Testis (tissue), 3 donors: ENCODE data around the gene TMEM242. TPM values are rescaled to one million over a fixed set of nuclear protein-coding genes. Genes with fewer than 3 reads are reported as not detected.

Source experiments
- DNase-seq: peaks from one replicate; pipeline ENCODE4 v3.0.0-alpha.2; 2019
- H3K27ac ChIP-seq, 2 donors: fragments of 200-600 bp; sonication (generic); one replicate each; pipeline ENCODE4 v1.5.1; 2019
- H3K27me3 ChIP-seq: fragments of 200-600 bp; sonication (generic); one replicate; pipeline ENCODE4 v1.5.1; 2019
- H3K36me3 ChIP-seq: fragments of 200-600 bp; sonication (generic); one replicate; pipeline ENCODE4 v1.5.1; 2017; ENCODE audit warnings: low read depth; ENCODE audit errors: missing control alignments
- H3K4me1 ChIP-seq: fragments of 200-600 bp; sonication (generic); one replicate; pipeline ENCODE4 v1.5.1; 2019
- H3K4me3 ChIP-seq, 2 donors: fragments of 200-600 bp; sonication (generic); one replicate each; pipeline ENCODE4 v1.5.1; 2017 to 2019
- H3K9me3 ChIP-seq: fragments of 200-600 bp; sonication (generic); one replicate; pipeline ENCODE4 v1.5.1; 2017
- CTCF ChIP-seq, 3 experiments: fragments of 450-650 bp in 2 of 3; fragments of 200-600 bp in 1 of 3; sonication (generic) in 1 of 3; IDR thresholded peaks; one replicate each; pipeline ENCODE4 v1.5.1; 2016 to 2019; ENCODE audit warnings: antibody characterized with exemption in 3 of 3, mild to moderate bottlenecking in 2 of 3, moderate library complexity in 1 of 3
- POLR2A ChIP-seq: fragments of 450-650 bp; IDR thresholded peaks from one replicate; pipeline ENCODE4 v1.6.1; 2017; ENCODE audit warnings: antibody characterized with exemption, mild to moderate bottlenecking, moderate library complexity
- WGBS, 2 donors: methylation state at CpG; one replicate each; pipeline ENCODE4 v1.1.5; 2018; 5-methylcytosine and 5-hydroxymethylcytosine counted together
- intact Hi-C: fragments of 100-400 bp; cut with DNase I; formaldehyde crosslinking; loops from one replicate; pipeline ENCODE4 v1.15.1; 2023; ENCODE audit warnings: low total_unique reads
- polyA plus RNA-seq: library from polyadenylated mRNA; stranded (reverse); fragments of 350-450 nt; fragmentation: Illumina TruSeq; extraction: RNeasy Lipid Tissue Mini Kit (QIAGEN cat#74804); gene quantifications from one replicate; pipeline ENCODE4 v1.2.3, GENCODE V29; 2014; ENCODE audit warnings: low read depth, low replicate concordance; ENCODE audit not compliant: insufficient read depth
- total RNA-seq, 2 donors: library from RNA; depleted of rRNA; stranded (reverse); fragments of >200 nt; gene quantifications; one replicate each; pipeline ENCODE4 v1.2.3, GENCODE V29; 2016

Gene TMEM242
- total and polyA plus RNA-seq, 3 donors from 2014 or later = 8.9 to 11.9 (median 10.3) TPM

DNA sequence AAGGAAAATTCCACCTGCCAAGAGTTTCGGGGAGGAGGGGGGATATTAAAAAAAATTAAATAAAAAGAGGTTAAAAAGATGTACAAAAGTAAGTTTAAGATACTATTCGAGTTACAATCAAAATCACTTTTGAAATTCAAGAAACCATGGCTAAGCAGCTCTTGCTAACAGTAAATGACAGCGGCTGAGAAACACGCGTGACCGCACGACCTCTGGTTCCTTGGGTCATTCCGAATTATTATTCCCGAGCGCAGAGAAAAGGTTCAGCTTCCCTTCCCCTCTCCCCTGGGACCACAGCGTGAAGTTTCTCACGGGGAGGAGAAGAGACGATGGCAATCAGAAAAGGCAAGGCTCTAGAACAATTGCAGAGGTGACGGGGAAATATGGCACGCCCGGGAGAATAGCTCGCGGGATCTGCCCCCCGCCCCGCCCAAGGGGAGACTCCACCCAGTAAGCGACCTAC lies 496 bp downstream of the TMEM242 start:
- Histone ChIP-seq H3K4me1 (peaks cover 10% of the 10 kb centered on the region), H3K27me3 (no peaks in the 10 kb centered on the region), H3K27ac (peak overlapping the region; percentile 52 to 85), H3K9me3 (no peaks in the 10 kb centered on the region), H3K36me3 (no peaks in the 10 kb centered on the region), H3K4me3 (peak overlapping the region; percentile 79 to 80)
- TF ChIP-seq POLR2A (no peak), CTCF (IDR thresholded peaks at IDR 0.05) (no peak)
- DNase-seq = no peak
- intact Hi-C loops = no loop called here
- WGBS, 2 donors = 1 to 3% methylated on average over 14 to 21 of the region's 21 CpGs

DNA sequence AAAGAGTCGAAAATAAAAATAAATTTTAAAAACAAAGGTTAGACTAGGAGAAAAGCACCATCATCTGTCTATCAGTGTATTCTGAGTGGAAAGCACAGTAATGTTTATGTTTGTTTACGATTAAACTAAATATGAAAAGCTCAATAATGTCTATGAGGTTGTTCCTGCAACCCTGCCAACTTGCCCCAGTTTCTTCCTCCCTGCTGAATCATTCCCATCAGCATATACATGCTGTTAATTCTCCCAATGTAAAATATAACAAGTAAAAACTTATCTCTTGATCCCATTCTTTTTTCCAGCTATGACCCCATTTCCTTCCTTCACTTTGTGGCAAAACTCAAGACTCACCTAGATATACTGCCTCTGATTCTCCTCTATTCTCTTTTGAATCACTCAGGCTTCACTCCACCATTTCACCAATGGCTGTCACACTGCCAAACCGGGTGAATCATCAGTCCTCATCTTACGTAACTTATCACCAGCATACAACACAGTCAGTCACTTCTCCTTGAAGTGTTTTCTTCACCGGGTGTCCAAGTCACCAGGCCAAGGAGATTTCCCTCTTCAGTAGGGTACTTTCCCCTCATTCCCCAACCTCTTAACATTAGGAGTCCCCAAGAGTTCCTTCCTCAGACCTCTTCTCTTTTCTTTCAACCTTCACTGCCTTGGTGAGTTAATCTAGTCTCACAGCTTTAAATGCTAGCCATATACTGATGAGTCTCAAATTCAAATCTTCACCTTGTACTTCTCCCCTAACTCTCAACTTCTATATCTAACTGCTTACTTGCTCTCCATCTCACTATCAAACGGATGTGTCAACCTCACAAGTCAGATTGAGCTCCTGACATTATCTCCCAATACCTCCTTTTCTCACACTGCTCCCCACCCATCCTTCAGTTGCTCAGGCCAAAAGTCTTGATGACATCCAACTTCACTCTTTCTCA lies 6.2 kb downstream of the TMEM242 start:
- 52 to 56% methylated on average over 6 of the region's 6 CpGs for WGBS, 2 donors
- Histone ChIP-seq H3K4me3 (no peak overlapping the region), H3K27ac (peak overlapping the region; percentile 29 to 54), H3K9me3 (no peaks in the 10 kb centered on the region), H3K4me1 (peaks cover under 1% of the 10 kb centered on the region), H3K36me3 (no peaks in the 10 kb centered on the region), H3K27me3 (no peaks in the 10 kb centered on the region)
- peak; percentile 70 for DNase-seq
- intact Hi-C loops = no loop called here
- TF ChIP-seq POLR2A = no peak
- TF ChIP-seq CTCF (IDR thresholded peaks at IDR 0.05) = no peak

DNA sequence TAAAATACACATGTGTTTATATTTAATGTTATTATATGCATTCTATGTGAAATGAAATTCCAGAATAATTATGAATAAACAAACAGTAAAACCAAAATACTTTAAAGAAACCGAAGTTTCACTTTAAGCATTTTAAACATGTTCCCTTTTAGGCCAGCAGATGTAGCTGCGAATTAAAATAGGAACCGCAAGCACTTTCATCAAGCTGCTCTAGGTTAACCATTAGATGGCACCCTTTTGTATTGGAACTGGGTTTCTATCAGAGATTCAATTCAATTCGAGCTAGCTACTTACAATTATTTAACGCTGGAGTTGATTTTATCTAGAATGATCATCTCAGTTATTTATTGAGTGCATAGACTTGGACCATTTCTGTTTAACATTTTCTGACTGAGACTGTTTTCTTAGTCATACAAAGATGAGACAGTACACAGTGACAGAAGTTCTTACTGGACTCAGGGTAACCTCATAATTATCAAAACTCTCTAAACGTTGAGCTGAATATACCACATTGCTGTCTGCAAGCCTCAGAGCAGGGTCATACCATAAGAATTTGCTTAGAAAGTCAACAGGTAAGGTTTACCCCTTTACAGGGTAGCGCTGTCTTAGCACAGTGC lies 8.5 kb downstream of the TMEM242 start:
- H3K36me3 ChIP-seq = no peaks in the 10 kb centered on the region
- H3K27ac ChIP-seq = no peak overlapping the region
- no peaks in the 10 kb centered on the region for H3K4me1 ChIP-seq
- peak; percentile 80 to 97 (median 93) for TF ChIP-seq CTCF (IDR thresholded peaks at IDR 0.05)
- TF ChIP-seq POLR2A = no peak
- no peaks in the 10 kb centered on the region for H3K9me3 ChIP-seq
- 28% methylated on average over 7 of the region's 7 CpGs for WGBS, 2 donors
- no peaks in the 10 kb centered on the region for H3K27me3 ChIP-seq
- intact Hi-C loops = no loop called here
- peak; percentile 36 for DNase-seq
- H3K4me3 ChIP-seq = no peak overlapping the region

GRCh38 chr6:157313531-157314467 lies 9.5 kb downstream of the TMEM242 start:
- no peaks in the 10 kb centered on the region for H3K9me3 ChIP-seq
- no peak overlapping the region for H3K27ac ChIP-seq
- H3K4me1 ChIP-seq = no peaks in the 10 kb centered on the region
- no peaks in the 10 kb centered on the region for H3K27me3 ChIP-seq
- H3K4me3 ChIP-seq = no peak overlapping the region
- no peaks in the 10 kb centered on the region for H3K36me3 ChIP-seq
- intact Hi-C loops = no loop called here
- 81 to 85% methylated on average over 29 of the region's 29 CpGs for WGBS, 2 donors
- DNase-seq = peak; percentile 12
- no peak for TF ChIP-seq CTCF (IDR thresholded peaks at IDR 0.05)
- no peak for TF ChIP-seq POLR2A
